Measurements from ENCODE around the gene GASK1A.

Gene GASK1A

GRCh38 chr3:43105596-43106292 is 126.6 kb downstream of the GASK1A start, which contains the start of gene POMGNT2 (continued):
- TF ChIP-seq POU6F1 (CRISPR knock-in tag; IDR thresholded peaks at IDR 0.05; ENCODE audit: borderline replicate concordance, low read depth) (no peak), BACH2 (CRISPR knock-in tag; IDR thresholded peaks at IDR 0.05; ENCODE audit: borderline replicate concordance) (no peak), ZFP3 (CRISPR knock-in tag; IDR thresholded peaks at IDR 0.05) (no peak), ZNF70 (CRISPR knock-in tag; IDR thresholded peaks at IDR 0.05) (no peak), TOX (CRISPR knock-in tag; IDR thresholded peaks at IDR 0.05; ENCODE audit: borderline replicate concordance) (no peak), RARB (CRISPR knock-in tag; IDR thresholded peaks at IDR 0.05) (no peak)

- peak; percentile 41 for ATAC-seq
- TF ChIP-seq ESRRG (CRISPR knock-in tag; IDR thresholded peaks at IDR 0.05) = no peak
- TF ChIP-seq ZNF565 (CRISPR knock-in tag; conservative IDR thresholded peaks at IDR 0.05; ENCODE audit: low read depth) = no peak
- no peak for TF ChIP-seq ISL1 (CRISPR knock-in tag; IDR thresholded peaks at IDR 0.05)
- no peak for TF ChIP-seq RARB (CRISPR knock-in tag; IDR thresholded peaks at IDR 0.05)
- no peak for TF ChIP-seq GLIS3 (CRISPR knock-in tag; IDR thresholded peaks at IDR 0.05)
- TF ChIP-seq BACH2 (CRISPR knock-in tag; IDR thresholded peaks at IDR 0.05; ENCODE audit: borderline replicate concordance) = no peak
- no peak for TF ChIP-seq CSDC2 (CRISPR knock-in tag; IDR thresholded peaks at IDR 0.05)
- no peak for TF ChIP-seq ARNTL (CRISPR knock-in tag; IDR thresholded peaks at IDR 0.05; ENCODE audit: borderline replicate concordance, low read depth)
- TF ChIP-seq CSRNP3 (CRISPR knock-in tag; IDR thresholded peaks at IDR 0.05) = no peak
- TF ChIP-seq TCF4 (CRISPR knock-in tag; IDR thresholded peaks at IDR 0.05; ENCODE audit: borderline replicate concordance) = no peak
Observed at GRCh38 chr3:43106293-43106628, 127.2 kb downstream of the GASK1A start.

All from SK-N-SH treated with all-trans-retinoic acid at 6 μM for 48 hours (cell line).